ENCODE measurements around the gene CDC25C. TPM values are rescaled to one million over a fixed set of nuclear protein-coding genes. Genes with fewer than 3 reads are reported as not detected.
A peak's percentile ranks its signal among the peaks of the same experiment; 100 is the strongest.

The CDC25C gene
- 10 to 100 TPM; 14.9 to 21.3 TPM for total RNA-seq

DNA sequence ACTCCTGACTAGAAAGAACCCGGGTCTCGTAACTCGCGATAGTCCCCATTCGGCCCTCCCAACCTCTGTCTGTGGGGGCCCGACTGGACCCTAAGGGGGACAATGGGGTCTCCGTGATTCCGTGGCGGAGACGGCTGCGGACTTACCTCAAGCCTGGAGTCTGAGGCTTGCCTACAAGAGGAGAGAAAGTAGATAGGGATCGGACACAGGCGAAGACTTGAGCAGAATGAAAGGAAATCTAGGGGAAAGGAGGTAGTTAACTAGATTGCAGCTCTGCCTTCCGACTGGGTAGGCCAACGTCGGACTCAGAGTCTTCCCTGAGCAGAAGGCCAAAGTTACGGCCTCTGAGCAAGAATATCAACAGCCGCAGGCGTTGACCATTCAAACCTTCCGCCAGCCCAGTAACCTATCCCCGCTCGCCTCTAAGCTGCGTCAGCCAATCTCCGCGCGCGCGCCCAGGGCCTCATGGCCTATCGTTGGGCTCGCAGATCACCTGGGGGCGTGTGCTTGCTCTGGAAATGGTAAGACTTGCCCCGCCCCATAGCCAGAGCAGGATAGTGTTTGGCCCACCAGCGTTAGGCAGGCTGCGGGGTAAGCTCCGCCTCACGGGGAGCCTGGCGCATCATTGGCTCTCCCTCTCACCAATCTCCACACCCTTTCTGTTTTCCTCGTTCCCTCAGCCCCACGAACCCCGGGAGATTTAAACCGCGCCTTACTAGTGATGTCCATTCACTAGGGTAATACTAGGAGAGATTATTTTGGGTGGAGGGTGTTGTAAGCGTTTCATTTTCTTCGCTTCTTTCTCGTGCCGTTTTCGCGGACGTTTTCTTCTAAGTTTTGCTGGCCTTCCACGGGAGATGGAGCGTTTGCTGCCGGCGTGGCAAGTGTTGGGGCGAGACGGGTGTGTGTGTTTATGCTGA lies at the start of gene CDC25C:
CDC25C (minus strand) TSS at position 356 of the 920 bp plus-strand sequence. CDS start 624 bp downstream, outside the sequence.
- H3K36me3 Mint-ChIP-seq: peaks cover 6% of the 10 kb centered on the region
- peak within 1 kb of the TSS; percentile 82 for H3K4me3 Mint-ChIP-seq
- peak; percentile 100 for ATAC-seq
- H3K4me1 Mint-ChIP-seq: peaks cover 28% of the 10 kb centered on the region
- peak; percentile 99 for DNase-seq
- H3K27ac Mint-ChIP-seq: peak within 1 kb of the TSS; percentile 80
- no peaks in the 10 kb centered on the region for H3K9me3 Mint-ChIP-seq (ENCODE audit: low read depth)
- H3K27me3 Mint-ChIP-seq: peaks cover 5% of the 10 kb centered on the region
- CTCF ChIA-PET: interaction anchor here (0.7 to 13.9 kb wide), 9 partner anchors 8 to 248 kb away, joined by 3 to 382 read pairs (median 4); partner anchors contain the start of genes BRD8, KDM3B and KIF20A

DNA sequence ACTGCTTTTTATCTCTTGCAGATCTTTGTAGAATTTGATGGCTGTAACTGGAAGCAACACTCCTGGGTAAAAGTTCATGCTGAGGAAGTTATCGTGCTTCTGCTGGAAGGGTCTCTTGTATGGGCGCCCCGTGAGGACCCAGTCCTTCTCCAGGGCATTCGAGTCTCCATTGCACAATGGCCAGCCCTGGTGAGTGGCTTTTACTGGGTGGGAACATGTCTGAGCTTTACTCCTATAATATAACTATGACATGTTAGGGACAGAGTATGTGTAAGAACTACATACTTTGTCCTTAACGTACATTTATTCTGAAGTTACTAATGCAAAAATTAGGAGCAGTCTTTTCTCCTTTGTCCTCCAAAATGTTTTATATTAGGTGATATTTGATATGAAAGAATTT lies 41.0 kb upstream of the CDC25C start:
- Mint-ChIP-seq H3K36me3 (peaks cover 13% of the 10 kb centered on the region), H3K27me3 (no peaks in the 10 kb centered on the region), H3K9me3 (ENCODE audit: low read depth) (no peaks in the 10 kb centered on the region), H3K27ac (no peak overlapping the region), H3K4me1 (peaks cover 22% of the 10 kb centered on the region), H3K4me3 (no peak overlapping the region)
- CTCF ChIA-PET: interaction anchor here (6.1 kb wide), 1 partner anchor 19 kb away, joined by 52 read pairs; the partner anchor contains the start of gene KDM3B
- DNase-seq (no peak), ATAC-seq (no peak)

- H3K36me3 Mint-ChIP-seq: peaks cover 9% of the 10 kb centered on the region
- no peaks in the 10 kb centered on the region for H3K9me3 Mint-ChIP-seq (ENCODE audit: low read depth)
- H3K27ac Mint-ChIP-seq: no peak overlapping the region
- ATAC-seq (no peak), DNase-seq (no peak)
- H3K27me3 Mint-ChIP-seq: no peaks in the 10 kb centered on the region
- CTCF ChIA-PET: interaction anchor here (6.1 kb wide), 1 partner anchor 19 kb away, joined by 52 read pairs; the partner anchor contains the start of gene KDM3B
- H3K4me1 Mint-ChIP-seq: peaks cover 22% of the 10 kb centered on the region
- no peak overlapping the region for H3K4me3 Mint-ChIP-seq
These were observed 40.6 kb upstream of the CDC25C start for GRCh38 chr5:138372225-138372624.

- ATAC-seq: no peak
- Mint-ChIP-seq H3K4me1 (peaks cover 24% of the 10 kb centered on the region), H3K4me3 (no peak overlapping the region), H3K27ac (no peak overlapping the region), H3K9me3 (ENCODE audit: low read depth) (no peaks in the 10 kb centered on the region), H3K27me3 (no peaks in the 10 kb centered on the region), H3K36me3 (peaks cover 7% of the 10 kb centered on the region)
- no peak for DNase-seq
- CTCF ChIA-PET: interaction anchor here (0.6 to 6.1 kb wide), 4 partner anchors 11 to 119 kb away, joined by 3 to 52 read pairs (median 4); partner anchors contain the start of gene KDM3B
These were observed 39.9 kb upstream of the CDC25C start for GRCh38 chr5:138371454-138371853.

- Mint-ChIP-seq H3K27ac (no peak overlapping the region), H3K9me3 (ENCODE audit: low read depth) (no peaks in the 10 kb centered on the region), H3K4me3 (no peak overlapping the region), H3K36me3 (peaks cover 5% of the 10 kb centered on the region), H3K4me1 (peaks cover 24% of the 10 kb centered on the region), H3K27me3 (no peaks in the 10 kb centered on the region)
- ATAC-seq (no peak), DNase-seq (no peak)
- CTCF ChIA-PET: interaction anchor here (1.1 to 6.1 kb wide), 4 partner anchors 17 to 160 kb away, joined by 3 to 52 read pairs (median 3); partner anchors contain the start of gene KDM3B
These were observed 38.9 kb upstream of the CDC25C start for GRCh38 chr5:138370537-138370936.

DNA sequence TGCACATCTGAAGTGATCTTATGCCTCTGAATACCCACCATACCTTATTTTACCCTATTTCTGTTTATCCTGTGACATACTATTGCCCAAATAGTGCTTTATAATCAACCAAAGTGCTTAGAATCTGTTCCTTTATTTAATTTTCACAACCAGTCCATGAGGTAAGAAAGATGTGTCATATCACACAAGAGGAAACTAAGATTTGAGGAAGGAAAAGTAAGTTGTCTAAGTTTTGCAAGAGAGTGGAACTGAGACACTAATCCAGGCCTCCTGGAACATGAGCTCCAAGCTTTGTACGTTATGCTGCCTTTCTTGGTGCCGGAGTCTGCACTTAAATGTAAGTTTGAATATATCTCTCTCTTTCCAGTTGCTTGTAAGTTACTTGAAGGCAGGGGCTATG lies 38.1 kb upstream of the CDC25C start:
- Mint-ChIP-seq H3K4me3 (no peak overlapping the region), H3K36me3 (peaks cover under 1% of the 10 kb centered on the region), H3K27me3 (no peaks in the 10 kb centered on the region), H3K9me3 (ENCODE audit: low read depth) (no peaks in the 10 kb centered on the region), H3K4me1 (peaks cover 24% of the 10 kb centered on the region), H3K27ac (no peak overlapping the region)
- DNase-seq (no peak), ATAC-seq (no peak)
- CTCF ChIA-PET: interaction anchor here (1.0 to 6.1 kb wide), 5 partner anchors 16 to 161 kb away, joined by 3 to 52 read pairs (median 3); partner anchors contain the start of gene KDM3B

DNA sequence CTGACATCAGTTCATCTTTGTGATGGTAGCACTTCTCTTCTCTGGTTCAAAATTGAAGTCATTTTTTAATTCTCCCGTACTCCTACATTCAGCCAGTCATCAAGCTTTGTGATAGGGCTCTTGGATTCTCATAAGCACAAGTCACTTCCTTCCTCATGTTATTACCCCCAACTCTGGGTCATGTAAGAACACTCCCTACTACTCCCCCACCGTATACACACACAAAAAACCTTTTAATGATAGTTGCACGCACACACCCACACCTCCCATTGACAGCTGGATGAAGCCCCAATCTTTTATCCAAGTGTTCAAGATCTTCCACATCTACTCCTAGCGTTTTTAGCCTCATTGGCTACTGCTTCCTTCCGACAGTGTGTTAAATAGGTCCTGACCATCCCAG lies 37.7 kb upstream of the CDC25C start:
- Mint-ChIP-seq H3K9me3 (ENCODE audit: low read depth) (no peaks in the 10 kb centered on the region), H3K4me1 (peaks cover 24% of the 10 kb centered on the region), H3K4me3 (no peak overlapping the region), H3K27me3 (no peaks in the 10 kb centered on the region), H3K36me3 (no peaks in the 10 kb centered on the region), H3K27ac (no peak overlapping the region)
- ATAC-seq (no peak), DNase-seq (no peak)
- CTCF ChIA-PET: interaction anchor here (1.0 to 6.1 kb wide), 4 partner anchors 16 to 161 kb away, joined by 3 to 52 read pairs (median 3); partner anchors contain the start of gene KDM3B

GRCh38 chr5:138366632-138367382 lies 35.2 kb upstream of the CDC25C start:
- Mint-ChIP-seq H3K27ac (no peak overlapping the region), H3K27me3 (no peaks in the 10 kb centered on the region), H3K4me1 (peaks cover 16% of the 10 kb centered on the region), H3K4me3 (no peak overlapping the region), H3K36me3 (no peaks in the 10 kb centered on the region), H3K9me3 (ENCODE audit: low read depth) (no peaks in the 10 kb centered on the region)
- CTCF ChIA-PET: interaction anchor here (0.8 kb wide), 1 partner anchor 8 kb away, joined by 3 read pairs; no protein-coding TSS in a partner anchor
- DNase-seq: no peak
- no peak for ATAC-seq

- no peak overlapping the region for H3K4me3 Mint-ChIP-seq
- no peak overlapping the region for H3K27ac Mint-ChIP-seq
- peaks cover 18% of the 10 kb centered on the region for H3K4me1 Mint-ChIP-seq
- H3K36me3 Mint-ChIP-seq: no peaks in the 10 kb centered on the region
- no peak for ATAC-seq
- H3K9me3 Mint-ChIP-seq (ENCODE audit: low read depth): no peaks in the 10 kb centered on the region
- no peaks in the 10 kb centered on the region for H3K27me3 Mint-ChIP-seq
- DNase-seq: no peak
- CTCF ChIA-PET: interaction anchor here (0.9 to 1.8 kb wide), 3 partner anchors 10 to 12 kb away, joined by 3 to 4 read pairs (median 3); partner anchors contain the start of gene KDM3B
These were observed 33.0 kb upstream of the CDC25C start for GRCh38 chr5:138364576-138364975.

- no peak overlapping the region for H3K27ac Mint-ChIP-seq
These were observed 29.4 kb upstream of the CDC25C start for GRCh38 chr5:138360941-138361452.

DNA sequence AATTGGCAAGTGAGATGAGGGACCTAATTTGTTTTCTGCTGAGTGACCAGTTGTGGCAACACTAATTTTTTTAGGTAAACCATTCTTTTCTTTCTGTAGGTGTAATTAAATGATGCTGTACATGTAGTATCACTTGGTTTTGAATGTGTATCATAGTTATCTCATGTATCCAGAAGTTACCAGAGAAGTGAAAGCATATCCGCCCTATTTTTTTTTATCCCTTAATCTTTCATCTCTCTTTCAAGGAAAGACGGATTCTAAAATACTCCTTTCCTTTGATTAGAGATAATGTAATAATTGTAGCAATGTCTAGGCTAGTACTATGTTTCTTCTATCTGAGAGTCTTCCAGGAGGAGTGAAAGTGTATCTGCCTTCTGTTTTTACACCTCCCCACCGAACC lies 28.0 kb upstream of the CDC25C start:
- CTCF ChIA-PET: interaction anchor here (0.6 kb wide), 1 partner anchor 605 kb away, joined by 4 read pairs; no protein-coding TSS in a partner anchor
- ATAC-seq: no peak
- no peaks in the 10 kb centered on the region for H3K36me3 Mint-ChIP-seq
- DNase-seq: no peak
- H3K27ac Mint-ChIP-seq: no peak overlapping the region
- H3K9me3 Mint-ChIP-seq (ENCODE audit: low read depth): no peaks in the 10 kb centered on the region
- H3K4me1 Mint-ChIP-seq: peaks cover 24% of the 10 kb centered on the region
- no peak overlapping the region for H3K4me3 Mint-ChIP-seq
- no peaks in the 10 kb centered on the region for H3K27me3 Mint-ChIP-seq

More at GRCh38 chr5:138360941-138361452, 29.4 kb upstream of the CDC25C start:
- Mint-ChIP-seq H3K36me3 (no peaks in the 10 kb centered on the region), H3K27me3 (no peaks in the 10 kb centered on the region), H3K4me1 (peaks cover 10% of the 10 kb centered on the region), H3K9me3 (ENCODE audit: low read depth) (no peaks in the 10 kb centered on the region), H3K4me3 (no peak overlapping the region)
- no peak for DNase-seq
- no peak for ATAC-seq
- CTCF ChIA-PET: interaction anchor here (0.6 kb wide), 1 partner anchor 10 kb away, joined by 4 read pairs; no protein-coding TSS in a partner anchor

DNA sequence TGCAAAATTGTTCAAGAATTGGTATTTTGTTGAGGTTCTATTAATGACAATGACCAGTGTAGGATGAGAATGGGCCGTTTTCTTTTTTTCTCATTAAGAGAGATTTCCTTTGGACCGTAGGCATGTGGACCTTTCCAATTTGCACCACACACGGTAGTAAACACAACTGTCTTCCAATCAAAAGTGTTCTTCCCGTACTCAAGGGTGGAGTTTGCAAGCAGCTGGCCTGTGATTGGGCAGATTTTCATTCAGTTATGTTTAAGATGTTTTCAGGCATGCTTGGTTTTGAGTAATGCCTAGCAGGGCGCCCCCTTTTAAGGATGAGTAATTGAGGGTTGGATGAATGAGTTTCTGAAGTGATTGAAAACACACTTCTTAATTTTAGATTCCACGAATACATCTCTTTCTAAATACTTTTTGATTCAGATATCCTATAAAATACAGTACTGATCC lies 23.3 kb upstream of the CDC25C start:
- CTCF ChIA-PET: interaction anchor here (1.0 to 10.5 kb wide), 9 partner anchors 10 to 176 kb away, joined by 3 to 382 read pairs (median 10); partner anchors contain the start of genes BRD8, CDC23, CDC25C and FAM53C
- peaks cover 46% of the 10 kb centered on the region for H3K4me1 Mint-ChIP-seq
- DNase-seq (peak; percentile 78), ATAC-seq (peak; percentile 63)
- H3K27me3 Mint-ChIP-seq: no peaks in the 10 kb centered on the region
- peak overlapping the region; percentile 97 for H3K27ac Mint-ChIP-seq
- H3K36me3 Mint-ChIP-seq: peaks cover 16% of the 10 kb centered on the region
- peak overlapping the region; percentile 94 for H3K4me3 Mint-ChIP-seq
- peaks cover 5% of the 10 kb centered on the region for H3K9me3 Mint-ChIP-seq (ENCODE audit: low read depth)
